OCI-LY7 (cell line): ENCODE measurements around the gene LCE6A. TPM values are rescaled to one million over a fixed set of nuclear protein-coding genes. Genes with fewer than 3 reads are reported as not detected.

ENCODE experiments used
- BruUV-seq: library from RNA; stranded (reverse); fragments of 400-500 nt; replicated peaks from 2 replicates; lab custom pipeline; 2021; lab: Mats Ljungman, UMichigan
- CTCF ChIA-PET: fragments of 300-600 bp; sonication (Branson Sonifier 250); formaldehyde crosslinking; loops from one replicate; lab custom pipeline; 2022; ENCODE audit warnings: antibody characterized with exemption; ENCODE audit not compliant: unreplicated experiment; lab: Charles Lee
- POLR2A ChIA-PET: fragments of 300-600 bp; sonication (Branson Sonifier 250); formaldehyde crosslinking; loops from one replicate; lab custom pipeline; 2022; ENCODE audit warnings: antibody characterized with exemption; lab: Charles Lee
- DNase-seq: peaks from one replicate; pipeline ENCODE4 v3.0.0-alpha.2; 2015; ENCODE audit warnings: low spot score
- H2AFZ ChIP-seq: fragments of 200-600 bp; sonication (generic), shearing (Covaris generic); 2 replicates; pipeline ENCODE4 v1.6.1; 2014; ENCODE audit warnings: mild to moderate bottlenecking, antibody characterized with exemption, low read length, moderate library complexity
- H3K27ac ChIP-seq: fragments of 200-600 bp; sonication (generic); 2 replicates; pipeline ENCODE4 v1.5.1; 2014; ENCODE audit warnings: mixed run types, low read depth, mild to moderate bottlenecking, moderate library complexity, low read length, inconsistent platforms; ENCODE audit not compliant: poor library complexity, severe bottlenecking
- H3K36me3 ChIP-seq: fragments of 200-600 bp; sonication (generic); 2 replicates; pipeline ENCODE4 v1.6.1; 2014; ENCODE audit warnings: mild to moderate bottlenecking, antibody characterized with exemption, low read length, moderate library complexity, mixed read lengths; ENCODE audit not compliant: insufficient read depth
- H3K4me1 ChIP-seq: fragments of 200-600 bp; sonication (generic); 2 replicates; pipeline ENCODE4 v1.5.1; 2014; ENCODE audit warnings: mild to moderate bottlenecking, low read length; ENCODE audit not compliant: insufficient read depth, poor library complexity, severe bottlenecking
- H3K4me2 ChIP-seq: fragments of 200-600 bp; sonication (generic); 2 replicates; pipeline ENCODE4 v1.6.1; 2014; ENCODE audit warnings: mild to moderate bottlenecking, low read length
- H3K4me3 ChIP-seq: fragments of 200-600 bp; sonication (generic); 2 replicates; pipeline ENCODE4 v1.5.1; 2014; ENCODE audit warnings: mild to moderate bottlenecking, low read depth, low read length; ENCODE audit not compliant: poor library complexity, severe bottlenecking
- H3K79me2 ChIP-seq: fragments of 200-600 bp; sonication (generic); 2 replicates; pipeline ENCODE4 v1.6.1; 2016; ENCODE audit warnings: low read depth, mild to moderate bottlenecking, low read length, moderate library complexity, mixed read lengths; ENCODE audit not compliant: insufficient read depth
- H3K9me2 ChIP-seq: fragments of 200-600 bp; sonication (generic); 2 replicates; pipeline ENCODE4 v1.6.1; 2016; ENCODE audit warnings: mild to moderate bottlenecking, low read length, mixed read lengths; ENCODE audit not compliant: insufficient read depth
- H3K9me3 ChIP-seq: fragments of 200-600 bp; sonication (generic); 2 replicates; pipeline ENCODE4 v1.6.1; 2014; ENCODE audit warnings: mild to moderate bottlenecking, mixed run types, low read length, mixed read lengths
- H4K20me1 ChIP-seq: fragments of 200-600 bp; sonication (generic); 2 replicates; pipeline ENCODE4 v1.6.1; 2014; ENCODE audit warnings: mild to moderate bottlenecking, antibody characterized with exemption, low read length, moderate library complexity, mixed read lengths; ENCODE audit not compliant: insufficient read depth
- CTCF ChIP-seq: fragments of 200-600 bp; sonication (generic); conservative IDR thresholded peaks from 2 replicates; pipeline ENCODE4 v1.5.1; 2014; ENCODE audit warnings: mild to moderate bottlenecking, antibody characterized with exemption, low read length, moderate library complexity, mixed read lengths
- EZH2phosphoT487 ChIP-seq: fragments of 200-600 bp; sonication (generic); IDR thresholded peaks from 2 replicates; pipeline ENCODE4 v1.6.1; 2018; ENCODE audit warnings: low read depth, borderline replicate concordance, mild to moderate bottlenecking, mixed run types, antibody characterized with exemption, low read length, moderate library complexity, mixed read lengths
- intact Hi-C: fragments of 100-400 bp; cut with micrococcal nuclease; formaldehyde crosslinking; loops from one replicate; pipeline ENCODE4 v1.10.0; 2022; ENCODE audit not compliant: unreplicated experiment
- total RNA-seq, 2 experiments: library from RNA; depleted of rRNA in 1 of 2; stranded (reverse); fragments of >200 nt in 1 of 2; shearing (Covaris generic) in 1 of 2; gene quantifications; 2 replicates each; pipeline ENCODE4 v1.2.3, GENCODE V29; 2014 to 2022

Gene LCE6A
- total RNA-seq, 2 experiments from 2014 or later, result not detected

- CTCF ChIA-PET, result no interaction called here
Measured at GRCh38 chr1:152870831-152871730, 28.4 kb downstream of the LCE6A start.

GRCh38 chr1:152871731-152872126 lies 29.1 kb downstream of the LCE6A start:
- H3K79me2 ChIP-seq, result no peaks in the 10 kb centered on the region
- intact Hi-C loops, result no loop called here
- no peaks in the 10 kb centered on the region for H3K36me3 ChIP-seq
- H3K4me3 ChIP-seq, result no peak overlapping the region
- no peaks in the 10 kb centered on the region for H3K9me3 ChIP-seq
- no peak overlapping the region for H2AFZ ChIP-seq
- no peak for TF ChIP-seq EZH2phosphoT487
- TF ChIP-seq CTCF, result no peak
- H3K4me1 ChIP-seq, result no peaks in the 10 kb centered on the region
- no TSS peak for BruUV-seq
- 0 out of 2 replicates have a peak overlapping the region, but pooled peaks have one; percentile 17 for H3K4me2 ChIP-seq
- no peaks in the 10 kb centered on the region for H3K9me2 ChIP-seq
- CTCF ChIA-PET, result no interaction called here
- no peak for DNase-seq
- H4K20me1 ChIP-seq, result no peaks in the 10 kb centered on the region
- no peak overlapping the region for H3K27ac ChIP-seq
- POLR2A ChIA-PET, result no interaction called here

More at GRCh38 chr1:152870831-152871730, 28.4 kb downstream of the LCE6A start:
- Histone ChIP-seq H3K36me3 (no peaks in the 10 kb centered on the region), H3K9me2 (no peaks in the 10 kb centered on the region), H3K9me3 (no peaks in the 10 kb centered on the region), H3K4me2 (no peak overlapping the region), H3K4me1 (no peaks in the 10 kb centered on the region), H3K79me2 (no peaks in the 10 kb centered on the region), H2AFZ (no peak overlapping the region), H3K4me3 (no peak overlapping the region), H3K27ac (no peak overlapping the region), H4K20me1 (no peaks in the 10 kb centered on the region)
- POLR2A ChIA-PET, result interaction anchor here (1.1 kb wide), 1 partner anchor 366 kb away, joined by 3 read pairs; no protein-coding TSS in a partner anchor
- peak; percentile 13 for DNase-seq
- no TSS peak for BruUV-seq
- intact Hi-C loops, result no loop called here
- peak; percentile 66 for TF ChIP-seq CTCF
- no peak for TF ChIP-seq EZH2phosphoT487

GRCh38 chr1:152873495-152873894 lies 30.8 kb downstream of the LCE6A start:
- POLR2A ChIA-PET, result no interaction called here
- H3K27ac ChIP-seq, result no peak overlapping the region
- intact Hi-C loops, result no loop called here
- H3K4me2 ChIP-seq, result no peak overlapping the region
- H3K36me3 ChIP-seq, result no peaks in the 10 kb centered on the region
- DNase-seq, result no peak
- TF ChIP-seq EZH2phosphoT487 (no peak), CTCF (no peak)
- H3K9me3 ChIP-seq, result no peaks in the 10 kb centered on the region
- no TSS peak for BruUV-seq
- H2AFZ ChIP-seq, result no peak overlapping the region
- H3K9me2 ChIP-seq, result no peaks in the 10 kb centered on the region
- CTCF ChIA-PET, result no interaction called here
- no peaks in the 10 kb centered on the region for H4K20me1 ChIP-seq
- H3K79me2 ChIP-seq, result no peaks in the 10 kb centered on the region
- H3K4me3 ChIP-seq, result no peak overlapping the region
- H3K4me1 ChIP-seq, result no peaks in the 10 kb centered on the region
